OCI-LY3 (cell line): ENCODE data around the gene SKAP2.

Source experiments
- H2AFZ ChIP-seq: fragments of 200-600, 300-600 bp; shearing (Covaris generic); 2 replicates; pipeline ENCODE4 v1.6.0; 2014; ENCODE audit warnings: antibody characterized with exemption, low read depth, low read length
- H3K27ac ChIP-seq: fragments of 200-600, 300-600 bp; sonication (generic); 2 replicates; pipeline ENCODE4 v1.5.1; 2014; ENCODE audit warnings: mild to moderate bottlenecking, low read length, moderate library complexity, mixed read lengths
- H3K27me3 ChIP-seq: fragments of 200-600, 300-600 bp; sonication (generic); 2 replicates; pipeline ENCODE4 v1.6.1; 2014; ENCODE audit warnings: low read depth, low read length, mixed read lengths
- H3K36me3 ChIP-seq: fragments of 200-600, 300-600 bp; sonication (generic); replicated peaks from 2 replicates; pipeline ENCODE3; 2014; ENCODE audit warnings: low read depth, low read length, mixed read lengths
- H3K4me1 ChIP-seq: fragments of 300-600, 200-600 bp; sonication (generic); 2 replicates; pipeline ENCODE4 v1.6.1; 2014; ENCODE audit warnings: low read length, mixed read lengths
- H3K4me2 ChIP-seq: fragments of 200-600, 300-600 bp; sonication (generic); 2 replicates; pipeline ENCODE4 v1.6.1; 2014; ENCODE audit warnings: low read length, mixed read lengths
- H3K4me3 ChIP-seq: fragments of 300-600, 200-600 bp; sonication (generic); 2 replicates; pipeline ENCODE4 v1.5.1; 2014; ENCODE audit warnings: antibody characterized with exemption, mild to moderate bottlenecking, low read length, moderate library complexity
- H3K79me2 ChIP-seq: fragments of 300-600, 200-600 bp; shearing (Covaris generic); 2 replicates; pipeline ENCODE4 v1.6.1; 2014; ENCODE audit warnings: mild to moderate bottlenecking, low read length, mixed read lengths
- H3K9ac ChIP-seq: fragments of 300-600, 200-600 bp; shearing (Covaris generic); 2 replicates; pipeline ENCODE4 v1.6.0; 2014; ENCODE audit warnings: mild to moderate bottlenecking, low read length, moderate library complexity
- H3K9me3 ChIP-seq: fragments of 200-600, 300-600 bp; shearing (Covaris generic); 2 replicates; pipeline ENCODE4 v1.6.1; 2014; ENCODE audit warnings: low read length, mixed read lengths; ENCODE audit not compliant: insufficient read depth
- H4K20me1 ChIP-seq: fragments of 200-600, 300-600 bp; sonication (generic); 2 replicates; pipeline ENCODE4 v1.6.1; 2016; ENCODE audit warnings: low read length, mixed read lengths; ENCODE audit not compliant: insufficient read depth
- CTCF ChIP-seq: fragments of 200-600, 300-600 bp; sonication (generic); IDR thresholded peaks from 2 replicates; pipeline ENCODE4 v1.5.1; 2014; ENCODE audit warnings: antibody characterized with exemption, low read length, low read depth
- EZH2phosphoT487 ChIP-seq: fragments of 200-600 bp; shearing (Covaris generic); IDR thresholded peaks from 2 replicates; pipeline ENCODE4 v1.6.1; 2018; ENCODE audit warnings: antibody characterized with exemption, mixed run types, low read depth

SKAP2 gene

DNA sequence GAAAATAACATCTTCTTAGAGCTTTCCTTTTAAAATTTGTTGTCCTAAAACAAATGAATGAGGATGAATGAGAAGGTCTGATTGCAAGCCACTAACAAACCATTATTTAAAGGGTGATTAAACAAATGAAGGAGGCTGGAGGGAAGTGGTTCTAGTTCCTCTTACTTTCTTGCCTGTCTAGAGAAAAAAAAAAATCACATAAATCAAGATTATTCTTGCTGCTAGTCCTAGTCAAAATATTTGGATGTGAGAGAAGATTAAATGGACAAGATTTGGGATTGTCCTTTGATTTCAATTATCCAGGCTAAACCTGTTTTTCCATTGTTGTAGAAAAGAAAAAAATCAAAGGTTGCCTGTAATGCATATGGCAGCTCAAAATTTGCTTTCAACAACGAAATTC, 3.3 kb downstream of the SKAP2 start:
- Histone ChIP-seq H3K4me3 (no peak overlapping the region), H3K36me3 (no peaks in the 10 kb centered on the region), H3K27me3 (no peaks in the 10 kb centered on the region), H4K20me1 (peaks cover 35% of the 10 kb centered on the region), H2AFZ (no peak overlapping the region), H3K9ac (no peak overlapping the region), H3K27ac (no peak overlapping the region), H3K9me3 (no peaks in the 10 kb centered on the region), H3K79me2 (peaks cover 59% of the 10 kb centered on the region), H3K4me1 (peaks cover 52% of the 10 kb centered on the region), H3K4me2 (peak overlapping the region; percentile 49)
- no peak for TF ChIP-seq CTCF
- no peak for TF ChIP-seq EZH2phosphoT487

- Histone ChIP-seq H3K27me3 (no peaks in the 10 kb centered on the region), H3K79me2 (peaks cover 59% of the 10 kb centered on the region), H3K36me3 (no peaks in the 10 kb centered on the region), H3K4me3 (no peak overlapping the region), H3K27ac (no peak overlapping the region), H3K9me3 (no peaks in the 10 kb centered on the region), H3K4me2 (no peak overlapping the region), H4K20me1 (peaks cover 35% of the 10 kb centered on the region), H3K9ac (no peak overlapping the region), H2AFZ (no peak overlapping the region), H3K4me1 (peaks cover 52% of the 10 kb centered on the region)
- TF ChIP-seq EZH2phosphoT487 (no peak), CTCF (peak; percentile 54)
Observed at GRCh38 chr7:26860361-26860760, 4.0 kb downstream of the SKAP2 start.

DNA sequence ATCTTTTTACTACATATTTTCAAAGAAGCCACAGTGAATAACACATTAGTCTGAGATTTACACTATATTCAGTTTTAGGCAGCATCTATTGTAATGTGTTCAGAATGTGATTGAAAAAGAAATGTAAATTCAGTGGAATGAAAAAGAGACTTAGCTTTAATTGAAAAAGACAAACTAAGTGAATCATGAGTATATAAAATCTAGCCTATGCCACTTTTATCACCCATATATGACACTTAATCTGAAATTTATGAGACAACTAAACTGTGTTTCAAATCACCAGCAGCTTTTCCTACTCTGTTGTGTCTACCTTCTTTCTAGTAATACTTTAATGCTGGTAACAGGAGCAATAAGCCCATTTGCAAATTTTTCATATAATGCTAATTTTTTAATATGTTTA, 4.7 kb downstream of the SKAP2 start:
- peaks cover 50% of the 10 kb centered on the region for H3K4me1 ChIP-seq
- H3K79me2 ChIP-seq, result peaks cover 59% of the 10 kb centered on the region
- H3K9ac ChIP-seq, result no peak overlapping the region
- H2AFZ ChIP-seq, result no peak overlapping the region
- no peak overlapping the region for H3K4me2 ChIP-seq
- no peak overlapping the region for H3K27ac ChIP-seq
- H3K27me3 ChIP-seq, result no peaks in the 10 kb centered on the region
- no peak for TF ChIP-seq EZH2phosphoT487
- no peak for TF ChIP-seq CTCF
- H3K36me3 ChIP-seq, result no peaks in the 10 kb centered on the region
- peaks cover 35% of the 10 kb centered on the region for H4K20me1 ChIP-seq
- no peaks in the 10 kb centered on the region for H3K9me3 ChIP-seq
- no peak overlapping the region for H3K4me3 ChIP-seq

DNA sequence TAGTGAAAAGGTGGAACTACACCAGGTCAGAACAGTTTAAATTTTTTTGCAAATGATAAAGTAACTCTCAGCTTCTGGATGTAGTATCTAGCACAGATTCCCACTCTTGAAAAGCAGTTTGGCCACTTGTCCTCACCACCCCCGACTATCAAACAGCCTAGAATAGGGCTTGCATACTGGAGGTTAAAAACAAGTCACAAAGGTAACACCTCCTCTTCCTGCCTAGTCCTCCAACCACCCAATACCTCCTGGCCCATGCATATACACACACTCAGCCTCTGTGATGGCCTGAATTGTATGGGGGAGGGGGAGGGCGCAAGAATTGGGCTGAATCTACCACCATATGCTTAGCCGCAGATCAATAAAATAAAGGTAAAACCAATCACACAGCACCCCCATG, 5.7 kb downstream of the SKAP2 start:
- Histone ChIP-seq H2AFZ (no peak overlapping the region), H3K36me3 (no peaks in the 10 kb centered on the region), H3K27me3 (no peaks in the 10 kb centered on the region), H3K9me3 (no peaks in the 10 kb centered on the region), H3K4me2 (peak overlapping the region; percentile 98), H4K20me1 (peaks cover 35% of the 10 kb centered on the region), H3K27ac (no peak overlapping the region), H3K4me1 (peaks cover 50% of the 10 kb centered on the region), H3K9ac (no peak overlapping the region), H3K79me2 (peaks cover 53% of the 10 kb centered on the region), H3K4me3 (no peak overlapping the region)
- TF ChIP-seq CTCF (no peak), EZH2phosphoT487 (no peak)
